ENCODE results near the gene HSPA2. TPM values are rescaled to one million over a fixed set of nuclear protein-coding genes. Genes with fewer than 3 reads are reported as not detected.

HSPA2 gene
- total RNA-seq, 2 experiments from 2014 or later = 3.3 to 4.0 TPM

DNA sequence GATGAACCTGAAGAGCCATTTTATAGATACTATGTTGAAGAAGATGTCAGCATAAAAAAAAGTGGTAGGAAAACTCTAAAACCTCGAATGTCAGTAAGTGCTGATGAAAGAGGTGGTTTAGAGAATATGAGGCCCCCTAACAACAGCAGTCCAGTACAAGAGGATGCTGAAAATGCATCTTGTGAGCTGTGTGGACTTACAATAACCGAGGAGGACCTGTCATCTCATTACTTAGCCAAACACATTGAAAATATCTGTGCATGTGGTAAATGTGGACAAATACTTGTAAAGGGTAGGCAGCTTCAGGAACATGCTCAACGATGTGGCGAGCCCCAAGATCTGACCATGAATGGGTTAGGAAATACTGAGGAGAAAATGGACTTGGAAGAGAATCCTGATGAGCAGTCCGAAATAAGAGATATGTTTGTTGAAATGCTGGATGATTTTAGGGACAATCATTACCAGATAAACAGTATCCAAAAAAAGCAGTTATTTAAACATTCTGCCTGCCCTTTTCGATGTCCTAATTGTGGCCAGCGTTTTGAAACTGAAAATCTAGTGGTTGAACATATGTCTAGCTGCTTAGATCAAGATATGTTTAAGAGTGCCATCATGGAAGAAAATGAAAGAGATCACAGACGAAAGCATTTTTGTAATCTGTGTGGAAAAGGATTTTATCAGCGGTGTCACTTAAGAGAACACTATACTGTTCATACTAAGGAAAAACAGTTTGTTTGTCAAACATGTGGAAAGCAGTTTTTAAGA is 17.8 kb upstream of the HSPA2 start:
- H3K27ac Mint-ChIP-seq = no peak overlapping the region
- no peak overlapping the region for H3K4me3 Mint-ChIP-seq
- peaks cover 1% of the 10 kb centered on the region for H3K9me3 Mint-ChIP-seq
- ATAC-seq (ENCODE audit: low read depth) (no peak), DNase-seq (no peak)
- H3K4me1 Mint-ChIP-seq = peaks cover 7% of the 10 kb centered on the region
- peaks cover 17% of the 10 kb centered on the region for H3K36me3 Mint-ChIP-seq
- H3K27me3 Mint-ChIP-seq = no peaks in the 10 kb centered on the region
- POLR2A ChIA-PET = no interaction called here

GRCh38 chr14:64525354-64525753 is 15.2 kb upstream of the HSPA2 start:
- Mint-ChIP-seq H3K27ac (no peak overlapping the region), H3K4me1 (peaks cover 7% of the 10 kb centered on the region), H3K27me3 (no peaks in the 10 kb centered on the region), H3K36me3 (peaks cover 17% of the 10 kb centered on the region), H3K9me3 (peaks cover 1% of the 10 kb centered on the region), H3K4me3 (no peak overlapping the region)
- no peak for DNase-seq
- ATAC-seq (ENCODE audit: low read depth) = no peak
- POLR2A ChIA-PET = interaction anchor here (1.1 to 1.3 kb wide), 2 partner anchors 10 to 15 kb away, joined by 3 to 5 read pairs; partner anchors contain the start of gene HSPA2

GRCh38 chr14:64531567-64531966 is 9.0 kb upstream of the HSPA2 start:
- H3K9me3 Mint-ChIP-seq = no peaks in the 10 kb centered on the region
- DNase-seq = no peak
- no peak for ATAC-seq (ENCODE audit: low read depth)
- POLR2A ChIA-PET = no interaction called here
- peaks cover 2% of the 10 kb centered on the region for H3K27me3 Mint-ChIP-seq
- H3K27ac Mint-ChIP-seq = no peak overlapping the region
- H3K4me1 Mint-ChIP-seq = peaks cover 1% of the 10 kb centered on the region
- peaks cover 4% of the 10 kb centered on the region for H3K36me3 Mint-ChIP-seq
- H3K4me3 Mint-ChIP-seq = no peak overlapping the region

DNA sequence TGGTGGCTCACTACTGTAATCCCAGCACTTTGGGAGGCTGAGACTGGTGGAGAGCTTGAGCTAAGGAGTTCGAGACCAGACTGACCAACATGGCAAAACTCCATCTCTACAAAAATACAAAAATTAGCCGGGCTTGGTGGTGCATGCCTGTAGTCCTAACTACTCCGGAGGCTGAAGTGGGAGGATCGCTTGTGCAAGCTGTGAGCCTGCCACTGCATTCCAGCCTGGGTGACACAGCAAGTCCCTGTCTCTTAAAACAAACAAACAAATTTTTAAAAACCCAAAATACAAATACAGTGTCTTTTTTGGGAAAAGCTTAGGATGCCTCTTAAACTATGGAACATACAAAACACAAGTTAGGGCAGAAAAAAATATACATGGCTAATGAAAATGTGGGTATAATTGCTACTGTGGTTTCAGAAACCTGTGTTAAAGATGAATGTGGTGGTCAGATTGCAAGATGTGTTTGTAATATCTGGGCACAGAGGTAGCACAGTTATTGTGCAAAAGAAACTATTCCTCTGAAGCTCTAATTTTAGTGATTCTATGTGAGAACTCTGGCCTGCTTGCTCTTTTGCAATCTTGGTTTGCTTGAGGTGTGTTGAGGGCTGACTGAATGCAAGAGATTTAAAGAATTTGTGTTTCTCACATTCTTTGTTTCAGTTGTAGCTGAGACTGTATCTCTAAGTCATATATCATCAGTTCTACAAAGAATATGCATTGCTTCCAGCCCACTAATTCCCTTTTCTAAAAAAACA is 3.9 kb upstream of the HSPA2 start:
- peaks cover 18% of the 10 kb centered on the region for H3K27me3 Mint-ChIP-seq
- H3K36me3 Mint-ChIP-seq = peaks cover 2% of the 10 kb centered on the region
- H3K4me3 Mint-ChIP-seq = no peak overlapping the region

DNA sequence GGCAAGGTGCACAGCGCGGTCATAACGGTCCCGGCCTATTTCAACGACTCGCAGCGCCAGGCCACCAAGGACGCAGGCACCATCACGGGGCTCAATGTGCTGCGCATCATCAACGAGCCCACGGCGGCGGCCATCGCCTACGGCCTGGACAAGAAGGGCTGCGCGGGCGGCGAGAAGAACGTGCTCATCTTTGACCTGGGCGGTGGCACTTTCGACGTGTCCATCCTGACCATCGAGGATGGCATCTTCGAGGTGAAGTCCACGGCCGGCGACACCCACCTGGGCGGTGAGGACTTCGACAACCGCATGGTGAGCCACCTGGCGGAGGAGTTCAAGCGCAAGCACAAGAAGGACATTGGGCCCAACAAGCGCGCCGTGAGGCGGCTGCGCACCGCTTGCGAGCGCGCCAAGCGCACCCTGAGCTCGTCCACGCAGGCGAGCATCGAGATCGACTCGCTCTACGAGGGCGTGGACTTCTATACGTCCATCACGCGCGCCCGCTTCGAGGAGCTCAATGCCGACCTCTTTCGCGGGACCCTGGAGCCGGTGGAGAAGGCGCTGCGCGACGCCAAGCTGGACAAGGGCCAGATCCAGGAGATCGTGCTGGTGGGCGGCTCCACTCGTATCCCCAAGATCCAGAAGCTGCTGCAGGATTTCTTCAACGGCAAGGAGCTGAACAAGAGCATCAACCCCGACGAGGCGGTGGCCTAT is 875 bp downstream of the HSPA2 start:
- peaks cover 57% of the 10 kb centered on the region for H3K27me3 Mint-ChIP-seq
- peaks cover 2% of the 10 kb centered on the region for H3K36me3 Mint-ChIP-seq
- peak; percentile 47 for DNase-seq
- peak overlapping the region; percentile 99 for H3K4me3 Mint-ChIP-seq
- H3K27ac Mint-ChIP-seq = no peak overlapping the region
- peaks cover 23% of the 10 kb centered on the region for H3K4me1 Mint-ChIP-seq
- H3K9me3 Mint-ChIP-seq = peaks cover 1% of the 10 kb centered on the region
- POLR2A ChIA-PET = interaction anchor here (2.1 to 2.9 kb wide), 2 partner anchors 36 to 38 kb away, joined by 10 to 19 read pairs; partner anchors contain the start of genes ZBTB1 and ZBTB25
- ATAC-seq (ENCODE audit: low read depth) = no peak

More for the DNA sequence above, 3.9 kb upstream of the HSPA2 start:
- ATAC-seq (ENCODE audit: low read depth) (no peak), DNase-seq (no peak)
- Mint-ChIP-seq H3K4me1 (peaks cover 15% of the 10 kb centered on the region), H3K27ac (no peak overlapping the region), H3K9me3 (peaks cover 1% of the 10 kb centered on the region)
- POLR2A ChIA-PET = no interaction called here

- Mint-ChIP-seq H3K4me3 (peak overlapping the region; percentile 99), H3K36me3 (peaks cover 2% of the 10 kb centered on the region), H3K4me1 (peaks cover 23% of the 10 kb centered on the region), H3K27ac (no peak overlapping the region), H3K9me3 (peaks cover 1% of the 10 kb centered on the region), H3K27me3 (peaks cover 60% of the 10 kb centered on the region)
- POLR2A ChIA-PET = interaction anchor here (2.9 kb wide), 1 partner anchor 39 kb away, joined by 19 read pairs; the partner anchor contains the start of genes ZBTB1 and ZBTB25
- ATAC-seq (ENCODE audit: low read depth) (no peak), DNase-seq (peak; percentile 37)
Observed at GRCh38 chr14:64541972-64542835, 1.7 kb downstream of the HSPA2 start.

DNA sequence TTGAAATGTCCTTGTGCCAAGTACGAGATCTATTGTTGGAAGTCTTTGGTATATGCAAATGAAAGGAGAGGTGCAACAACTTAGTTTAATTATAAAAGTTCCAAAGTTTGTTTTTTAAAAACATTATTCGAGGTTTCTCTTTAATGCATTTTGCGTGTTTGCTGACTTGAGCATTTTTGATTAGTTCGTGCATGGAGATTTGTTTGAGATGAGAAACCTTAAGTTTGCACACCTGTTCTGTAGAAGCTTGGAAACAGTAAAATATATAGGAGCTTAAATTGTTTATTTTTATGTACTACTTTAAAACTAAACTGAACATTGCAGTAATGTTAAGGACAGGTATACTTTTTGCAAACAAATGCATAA is 2.3 kb downstream of the HSPA2 start:
- Mint-ChIP-seq H3K27me3 (peaks cover 60% of the 10 kb centered on the region), H3K27ac (no peak overlapping the region), H3K4me3 (peak overlapping the region; percentile 99), H3K36me3 (peaks cover 2% of the 10 kb centered on the region), H3K9me3 (peaks cover 1% of the 10 kb centered on the region), H3K4me1 (peaks cover 23% of the 10 kb centered on the region)
- POLR2A ChIA-PET = no interaction called here
- no peak for ATAC-seq (ENCODE audit: low read depth)
- no peak for DNase-seq

DNA sequence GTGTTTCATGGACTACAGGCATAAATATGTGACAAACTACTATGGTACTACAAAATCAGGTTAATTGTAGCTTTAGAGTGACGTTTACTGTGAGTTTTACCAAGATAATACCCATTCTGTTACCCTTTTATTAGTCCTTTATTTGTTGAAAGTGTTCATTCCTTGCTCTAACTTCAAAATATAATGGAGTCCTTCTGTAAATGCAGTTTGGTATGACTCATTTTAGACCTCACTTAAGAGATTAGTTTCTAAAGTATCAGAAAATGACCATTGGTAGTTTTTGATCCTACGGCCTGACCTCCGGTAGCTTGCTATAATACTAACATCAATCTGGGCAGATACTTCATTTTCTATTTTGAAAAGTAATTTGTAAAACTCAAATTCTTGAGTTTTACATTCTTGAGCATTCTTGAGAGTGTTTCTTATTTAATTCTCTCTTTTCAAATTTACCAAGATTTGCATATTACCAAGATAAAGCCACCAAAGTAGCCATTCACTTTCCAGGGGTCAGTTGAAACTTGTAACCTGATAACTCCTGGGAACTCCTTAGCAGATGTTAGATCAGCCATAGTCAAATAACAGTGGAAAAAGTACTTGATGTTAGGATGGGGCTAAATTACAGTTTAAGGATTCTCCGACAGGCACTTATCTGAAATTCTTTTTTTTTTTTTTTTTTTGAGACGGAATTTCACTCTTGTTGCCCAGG is 4.2 kb downstream of the HSPA2 start:
- Mint-ChIP-seq H3K9me3 (peaks cover 1% of the 10 kb centered on the region), H3K4me1 (peaks cover 24% of the 10 kb centered on the region), H3K4me3 (no peak overlapping the region), H3K27me3 (peaks cover 74% of the 10 kb centered on the region), H3K27ac (no peak overlapping the region), H3K36me3 (peaks cover 4% of the 10 kb centered on the region)
- POLR2A ChIA-PET = no interaction called here
- ATAC-seq (ENCODE audit: low read depth) (no peak), DNase-seq (no peak)

GRCh38 chr14:64549016-64549415 is 8.5 kb downstream of the HSPA2 start:
- H3K4me1 Mint-ChIP-seq = peaks cover 11% of the 10 kb centered on the region
- peaks cover 66% of the 10 kb centered on the region for H3K27me3 Mint-ChIP-seq
- no peak for ATAC-seq (ENCODE audit: low read depth)
- H3K9me3 Mint-ChIP-seq = no peaks in the 10 kb centered on the region
- no peak overlapping the region for H3K27ac Mint-ChIP-seq
- H3K4me3 Mint-ChIP-seq = peak overlapping the region; percentile 47
- DNase-seq = no peak
- POLR2A ChIA-PET = interaction anchor here (0.5 kb wide), 1 partner anchor 264 kb away, joined by 4 read pairs; no protein-coding TSS in a partner anchor
- peaks cover 3% of the 10 kb centered on the region for H3K36me3 Mint-ChIP-seq

DNA sequence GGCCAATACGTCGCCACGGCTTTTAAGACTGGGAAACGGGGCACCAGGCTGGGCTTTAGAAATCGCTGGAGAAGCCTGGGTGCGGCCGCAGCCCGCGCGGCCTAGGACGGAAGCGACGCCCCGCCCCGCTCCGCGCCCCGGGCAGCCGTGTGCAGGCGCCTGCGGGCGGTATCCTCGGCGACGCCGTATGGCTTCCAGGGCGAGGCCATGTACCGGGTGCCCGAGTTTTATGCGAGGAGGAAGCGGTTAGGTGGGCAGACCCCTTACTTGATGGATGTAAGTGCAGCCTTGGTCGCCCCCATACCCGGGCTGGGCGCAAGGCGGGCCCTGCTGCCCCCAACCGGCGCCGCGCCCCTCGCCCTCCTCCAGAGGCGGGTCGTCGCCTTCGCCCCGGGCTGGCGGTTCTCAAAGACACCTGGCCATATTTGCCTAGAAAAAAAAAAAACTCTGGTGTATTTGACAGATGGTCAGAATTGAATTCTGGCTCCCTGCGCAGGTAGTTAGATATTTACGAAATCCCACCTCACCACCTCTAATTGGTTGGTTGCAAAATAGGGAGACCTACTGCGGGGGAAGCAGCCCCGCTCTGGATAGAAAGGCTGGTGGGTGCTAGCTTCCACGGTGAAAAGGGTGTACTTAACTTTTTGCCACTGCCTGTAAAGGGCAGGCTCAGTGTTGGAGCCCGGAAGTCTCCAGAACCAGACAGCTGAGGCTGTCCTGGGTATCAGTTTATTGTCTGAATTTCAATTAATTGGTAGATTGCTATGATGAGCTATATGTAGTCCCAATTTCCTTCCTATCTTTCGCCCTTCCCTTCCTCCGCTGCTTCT is 9.5 kb downstream of the HSPA2 start, which contains the start of gene PPP1R36:
PPP1R36 (plus strand) TSS at position 171 of the 830 bp plus-strand sequence; CDS start at position 208, 37 bp downstream.
- ATAC-seq (ENCODE audit: low read depth) (peak; percentile 97), DNase-seq (peak; percentile 71)
- H3K4me1 Mint-ChIP-seq = peaks cover 11% of the 10 kb centered on the region
- POLR2A ChIA-PET = no interaction called here
- H3K27ac Mint-ChIP-seq = peak within 1 kb of the TSS; percentile 67
- peaks cover 3% of the 10 kb centered on the region for H3K36me3 Mint-ChIP-seq
- peak within 1 kb of the TSS; percentile 68 for H3K4me3 Mint-ChIP-seq
- peaks cover 62% of the 10 kb centered on the region for H3K27me3 Mint-ChIP-seq
- H3K9me3 Mint-ChIP-seq = no peaks in the 10 kb centered on the region

- peaks cover 11% of the 10 kb centered on the region for H3K4me1 Mint-ChIP-seq
- POLR2A ChIA-PET = no interaction called here
Observed at GRCh38 chr14:64550621-64551333, 10.2 kb downstream of the HSPA2 start.

More at GRCh38 chr14:64550621-64551333, 10.2 kb downstream of the HSPA2 start:
- DNase-seq (no peak), ATAC-seq (ENCODE audit: low read depth) (no peak)
- Mint-ChIP-seq H3K27ac (peak overlapping the region; percentile 67), H3K27me3 (peaks cover 61% of the 10 kb centered on the region), H3K9me3 (no peaks in the 10 kb centered on the region), H3K4me3 (peak overlapping the region; percentile 68), H3K36me3 (peaks cover 3% of the 10 kb centered on the region)
